ENCODE data around the gene NDOR1.

DNA sequence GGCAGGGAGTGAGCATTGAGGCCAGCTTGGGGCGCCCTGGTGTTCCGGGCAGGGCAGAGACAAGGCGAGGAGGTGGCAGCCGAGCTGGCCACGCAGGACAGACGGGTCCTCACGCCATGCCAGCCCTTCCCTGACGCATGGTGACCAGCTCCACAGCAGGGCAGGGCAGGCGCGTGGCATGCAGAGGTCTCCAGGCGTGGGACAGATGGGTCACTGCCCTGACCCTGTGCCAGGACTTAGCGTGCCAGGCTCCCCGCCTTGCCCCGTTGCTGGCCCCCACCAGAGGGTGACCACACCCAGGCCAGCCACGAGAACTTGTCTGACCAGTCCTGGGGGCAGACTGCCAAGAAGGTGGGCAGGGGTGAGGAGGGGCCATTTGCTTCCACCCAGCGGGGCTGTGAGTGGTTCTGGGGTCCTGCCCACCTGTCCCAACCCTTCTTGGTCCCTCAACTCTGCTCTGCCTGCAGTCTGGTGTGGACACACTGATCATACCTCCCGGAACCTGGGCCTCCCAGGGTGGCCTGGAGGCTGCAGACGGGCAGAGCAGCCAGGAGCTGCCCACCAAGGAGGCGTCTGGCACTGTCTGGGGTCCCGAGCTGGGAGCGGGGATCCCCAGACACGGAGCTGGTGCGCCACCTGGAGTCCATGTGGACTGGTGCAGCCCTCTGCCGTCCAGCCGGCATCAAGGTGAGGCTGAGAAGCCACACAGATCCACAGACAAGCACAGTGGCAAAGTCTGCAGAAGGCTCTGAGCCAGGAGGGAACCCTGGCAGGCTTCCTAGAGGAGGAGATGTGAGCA, 21.8 kb downstream of the NDOR1 start, which contains the start of gene RNF224:
- TF ChIP-seq CTCF (conservative IDR thresholded peaks at IDR 0.05; ENCODE audit: low read length) (peak; percentile 89), EZH2phosphoT487 (IDR thresholded peaks at IDR 0.05; ENCODE audit: borderline replicate concordance) (no peak)

Measured in Loucy (cell line).